ENCODE data around the gene CD47. TPM values are rescaled to one million over a fixed set of nuclear protein-coding genes. Genes with fewer than 3 reads are reported as not detected.
A peak's percentile ranks its signal among the peaks of the same experiment; 100 is the strongest.

CD47 gene
- total and polyA plus RNA-seq, 2 donors (not counting 1 experiment from before 2014, with no cell fraction given) = 86.4 to 259 TPM

GRCh38 chr3:108073764-108074431 is 16.9 kb downstream of the CD47 start:
- TF ChIP-seq EZH2 (IDR thresholded peaks at IDR 0.05; ENCODE audit: borderline replicate concordance, insufficient read depth, low read depth, low read length, poor library complexity, severe bottlenecking) (no peak), CTCF (IDR thresholded peaks at IDR 0.05) (no peak)
- DNase-seq (no peak), ATAC-seq (ENCODE audit: low read depth) (no peak)
- H2AFZ ChIP-seq (ENCODE audit: insufficient read depth, low read depth, low read length, poor library complexity, severe bottlenecking) = no peak overlapping the region
- POLR2A ChIA-PET = no interaction called here
- peak overlapping the region in 1 of 2 donors; percentile 52 for H3K27ac ChIP-seq (ENCODE audit: low read length in 2 of 2)
- peaks cover 92% of the 10 kb centered on the region for H3K79me2 ChIP-seq (ENCODE audit: control insufficient read depth, insufficient read depth, low read length)
- no peak overlapping the region for H3K4me2 ChIP-seq (replicated peaks; ENCODE audit: low read depth, low read length, poor library complexity, severe bottlenecking)
- H3K4me3 ChIP-seq (ENCODE audit: control extremely low read depth in 1 of 5, extremely low read depth in 1 of 5, insufficient read depth in 1 of 5, low read depth in 2 of 5, low read length in 4 of 5) = no peak overlapping the region
- Mint-ChIP-seq H3K4me1 (peaks cover 75% of the 10 kb centered on the region), H3K4me3 (no peak overlapping the region), H3K9me3 (ENCODE audit: insufficient read depth) (no peaks in the 10 kb centered on the region), H3K27me3 (no peaks in the 10 kb centered on the region), H3K27ac (peak overlapping the region; percentile 2)
- no peaks in the 10 kb centered on the region for H3K9me3 ChIP-seq (ENCODE audit: control extremely low read depth in 1 of 3, control insufficient read depth in 2 of 3, insufficient read depth in 1 of 3, low read length in 2 of 3)
- intact Hi-C loops (cut with micrococcal nuclease) = no loop called here
- peaks cover 24% of the 10 kb centered on the region for H4K20me1 ChIP-seq (ENCODE audit: control insufficient read depth, insufficient read depth, low read length, poor library complexity, severe bottlenecking)
- CTCF ChIA-PET = interaction anchor here (1.0 kb wide), 1 partner anchor 13 kb away, joined by 4 read pairs; no protein-coding TSS in a partner anchor
- WGBS (ENCODE audit: insufficient coverage) = 100% methylated on average over 1 of the region's 5 CpGs
- H3K4me1 ChIP-seq (ENCODE audit: control insufficient read depth in 2 of 2, insufficient read depth in 2 of 2, low read length in 2 of 2) = peaks cover 23 to 40% of the 10 kb centered on the region in 2 donors
- no peak overlapping the region for H3K9ac ChIP-seq (ENCODE audit: low read length)
- H3K27me3 ChIP-seq (replicated peaks in 1 of 4; ENCODE audit: control extremely low read depth in 1 of 4, control insufficient read depth in 3 of 4, insufficient read depth in 4 of 4, low read length in 3 of 4) = no peaks in the 10 kb centered on the region
- peaks cover 0 to 81% of the 10 kb centered on the region in 2 experiments for H3K36me3 ChIP-seq (replicated peaks in 1 of 2; ENCODE audit: control extremely low read depth in 1 of 2, control insufficient read depth in 1 of 2, extremely low read depth in 1 of 2, insufficient read depth in 2 of 2, low read length in 1 of 2)

GRCh38 chr3:108071368-108071767 is 19.5 kb downstream of the CD47 start:
- no CpG with 5 or more reads among the region's 3 CpGs for WGBS (ENCODE audit: insufficient coverage)
- H3K4me3 Mint-ChIP-seq = no peak overlapping the region
- Histone ChIP-seq H3K9me3 (ENCODE audit: control extremely low read depth in 1 of 3, control insufficient read depth in 2 of 3, insufficient read depth in 1 of 3, low read length in 2 of 3) (no peaks in the 10 kb centered on the region), H3K27me3 (replicated peaks in 1 of 4; ENCODE audit: control extremely low read depth in 1 of 4, control insufficient read depth in 3 of 4, insufficient read depth in 4 of 4, low read length in 3 of 4) (no peaks in the 10 kb centered on the region), H3K27ac (ENCODE audit: low read length in 2 of 2) (peak overlapping the region in 1 of 2 donors; percentile 57), H3K4me2 (replicated peaks; ENCODE audit: low read depth, low read length, poor library complexity, severe bottlenecking) (no peak overlapping the region), H3K4me3 (ENCODE audit: control extremely low read depth in 1 of 5, extremely low read depth in 1 of 5, insufficient read depth in 1 of 5, low read depth in 2 of 5, low read length in 4 of 5) (no peak overlapping the region), H3K9ac (ENCODE audit: low read length) (no peak overlapping the region), H2AFZ (ENCODE audit: insufficient read depth, low read depth, low read length, poor library complexity, severe bottlenecking) (no peak overlapping the region), H3K79me2 (ENCODE audit: control insufficient read depth, insufficient read depth, low read length) (peaks cover 90% of the 10 kb centered on the region), H3K36me3 (replicated peaks in 1 of 2; ENCODE audit: control extremely low read depth in 1 of 2, control insufficient read depth in 1 of 2, extremely low read depth in 1 of 2, insufficient read depth in 2 of 2, low read length in 1 of 2) (peaks cover 0 to 82% of the 10 kb centered on the region in 2 experiments), H3K4me1 (ENCODE audit: control insufficient read depth in 2 of 2, insufficient read depth in 2 of 2, low read length in 2 of 2) (peaks cover 25 to 40% of the 10 kb centered on the region in 2 donors), H4K20me1 (ENCODE audit: control insufficient read depth, insufficient read depth, low read length, poor library complexity, severe bottlenecking) (peaks cover 18% of the 10 kb centered on the region)
- H3K9me3 Mint-ChIP-seq (ENCODE audit: insufficient read depth) = no peaks in the 10 kb centered on the region
- peaks cover 71% of the 10 kb centered on the region for H3K4me1 Mint-ChIP-seq
- intact Hi-C loops (cut with micrococcal nuclease) = no loop called here
- DNase-seq = no peak
- CTCF ChIA-PET = no interaction called here
- no peaks in the 10 kb centered on the region for H3K27me3 Mint-ChIP-seq
- peak overlapping the region; percentile 12 for H3K27ac Mint-ChIP-seq
- TF ChIP-seq EZH2 (IDR thresholded peaks at IDR 0.05; ENCODE audit: borderline replicate concordance, insufficient read depth, low read depth, low read length, poor library complexity, severe bottlenecking) (no peak), CTCF (IDR thresholded peaks at IDR 0.05) (no peak)
- no peak for ATAC-seq (ENCODE audit: low read depth)
- POLR2A ChIA-PET = no interaction called here
